ENCODE results near the gene IL15.

The IL15 gene

GRCh38 chr4:141660880-141661279 is 24.5 kb downstream of the IL15 start:
- Histone ChIP-seq H3K4me3 (ENCODE audit: low read length, poor library complexity, severe bottlenecking) (no peak overlapping the region), H3K9ac (ENCODE audit: low read depth, low read length, poor library complexity, severe bottlenecking) (no peak overlapping the region), H3K36me3 (ENCODE audit: insufficient read depth, low read length) (no peaks in the 10 kb centered on the region), H3K27me3 (ENCODE audit: insufficient read depth, low read length, poor library complexity, severe bottlenecking) (no peaks in the 10 kb centered on the region), H3K4me2 (ENCODE audit: low read depth, low read length, poor library complexity, severe bottlenecking) (peak overlapping the region; percentile 1), H4K20me1 (ENCODE audit: insufficient read depth, low read length, poor library complexity, severe bottlenecking) (no peaks in the 10 kb centered on the region), H3K79me2 (ENCODE audit: insufficient read depth, low read length) (no peaks in the 10 kb centered on the region), H3F3A (ENCODE audit: low read depth) (0 out of 2 replicates have a peak, but pooled peaks cover 3% of the 10 kb centered on the region), H3K4me1 (ENCODE audit: insufficient read depth, low read length, poor library complexity, severe bottlenecking) (peaks cover 25% of the 10 kb centered on the region), H3K9me3 (ENCODE audit: insufficient read depth, low read depth, low read length) (no peaks in the 10 kb centered on the region), H3K9me2 (replicated peaks; ENCODE audit: low read depth, low read length) (no peaks in the 10 kb centered on the region), H2AFZ (ENCODE audit: low read length) (no peak overlapping the region)
- no peak for TF ChIP-seq EZH2phosphoT487 (IDR thresholded peaks at IDR 0.05; ENCODE audit: borderline replicate concordance)
- no peak for TF ChIP-seq CTCF (conservative IDR thresholded peaks at IDR 0.05; ENCODE audit: low read length)

- Histone ChIP-seq H3F3A (ENCODE audit: low read depth) (no peaks in the 10 kb centered on the region), H3K9me2 (replicated peaks; ENCODE audit: low read depth, low read length) (no peaks in the 10 kb centered on the region), H3K36me3 (ENCODE audit: insufficient read depth, low read length) (no peaks in the 10 kb centered on the region), H3K4me3 (ENCODE audit: low read length, poor library complexity, severe bottlenecking) (no peak overlapping the region), H4K20me1 (ENCODE audit: insufficient read depth, low read length, poor library complexity, severe bottlenecking) (no peaks in the 10 kb centered on the region), H3K27me3 (ENCODE audit: insufficient read depth, low read length, poor library complexity, severe bottlenecking) (no peaks in the 10 kb centered on the region), H3K79me2 (ENCODE audit: insufficient read depth, low read length) (no peaks in the 10 kb centered on the region), H3K9me3 (ENCODE audit: insufficient read depth, low read depth, low read length) (no peaks in the 10 kb centered on the region), H3K4me2 (ENCODE audit: low read depth, low read length, poor library complexity, severe bottlenecking) (no peak overlapping the region), H2AFZ (ENCODE audit: low read length) (no peak overlapping the region), H3K9ac (ENCODE audit: low read depth, low read length, poor library complexity, severe bottlenecking) (no peak overlapping the region), H3K4me1 (ENCODE audit: insufficient read depth, low read length, poor library complexity, severe bottlenecking) (no peaks in the 10 kb centered on the region)
- TF ChIP-seq EZH2phosphoT487 (IDR thresholded peaks at IDR 0.05; ENCODE audit: borderline replicate concordance) (no peak), CTCF (conservative IDR thresholded peaks at IDR 0.05; ENCODE audit: low read length) (no peak)
Measured at GRCh38 chr4:141668200-141668910, 32.0 kb downstream of the IL15 start.

- TF ChIP-seq CTCF (conservative IDR thresholded peaks at IDR 0.05; ENCODE audit: low read length): no peak
- no peaks in the 10 kb centered on the region for H3K9me2 ChIP-seq (replicated peaks; ENCODE audit: low read depth, low read length)
- H3K9me3 ChIP-seq (ENCODE audit: insufficient read depth, low read depth, low read length): no peaks in the 10 kb centered on the region
- no peaks in the 10 kb centered on the region for H3K79me2 ChIP-seq (ENCODE audit: insufficient read depth, low read length)
- H4K20me1 ChIP-seq (ENCODE audit: insufficient read depth, low read length, poor library complexity, severe bottlenecking): no peaks in the 10 kb centered on the region
- no peaks in the 10 kb centered on the region for H3K27me3 ChIP-seq (ENCODE audit: insufficient read depth, low read length, poor library complexity, severe bottlenecking)
- no peak overlapping the region for H3K9ac ChIP-seq (ENCODE audit: low read depth, low read length, poor library complexity, severe bottlenecking)
- H3K4me2 ChIP-seq (ENCODE audit: low read depth, low read length, poor library complexity, severe bottlenecking): no peak overlapping the region
- no peak overlapping the region for H2AFZ ChIP-seq (ENCODE audit: low read length)
- H3K4me3 ChIP-seq (ENCODE audit: low read length, poor library complexity, severe bottlenecking): no peak overlapping the region
- H3K4me1 ChIP-seq (ENCODE audit: insufficient read depth, low read length, poor library complexity, severe bottlenecking): no peaks in the 10 kb centered on the region
- H3K36me3 ChIP-seq (ENCODE audit: insufficient read depth, low read length): no peaks in the 10 kb centered on the region
- no peaks in the 10 kb centered on the region for H3F3A ChIP-seq (ENCODE audit: low read depth)
Measured at GRCh38 chr4:141669501-141669900, 33.1 kb downstream of the IL15 start.

Data from Loucy (cell line).